Measurements from ENCODE around the gene KCNIP4.
A peak's percentile ranks its signal among the peaks of the same experiment; 100 is the strongest.
"Not testable (repeated sequence)": the region's sequence is repeated elsewhere in the genome, so short reads cannot be mapped to it uniquely, and the experiment has no call there.

KCNIP4 gene

DNA sequence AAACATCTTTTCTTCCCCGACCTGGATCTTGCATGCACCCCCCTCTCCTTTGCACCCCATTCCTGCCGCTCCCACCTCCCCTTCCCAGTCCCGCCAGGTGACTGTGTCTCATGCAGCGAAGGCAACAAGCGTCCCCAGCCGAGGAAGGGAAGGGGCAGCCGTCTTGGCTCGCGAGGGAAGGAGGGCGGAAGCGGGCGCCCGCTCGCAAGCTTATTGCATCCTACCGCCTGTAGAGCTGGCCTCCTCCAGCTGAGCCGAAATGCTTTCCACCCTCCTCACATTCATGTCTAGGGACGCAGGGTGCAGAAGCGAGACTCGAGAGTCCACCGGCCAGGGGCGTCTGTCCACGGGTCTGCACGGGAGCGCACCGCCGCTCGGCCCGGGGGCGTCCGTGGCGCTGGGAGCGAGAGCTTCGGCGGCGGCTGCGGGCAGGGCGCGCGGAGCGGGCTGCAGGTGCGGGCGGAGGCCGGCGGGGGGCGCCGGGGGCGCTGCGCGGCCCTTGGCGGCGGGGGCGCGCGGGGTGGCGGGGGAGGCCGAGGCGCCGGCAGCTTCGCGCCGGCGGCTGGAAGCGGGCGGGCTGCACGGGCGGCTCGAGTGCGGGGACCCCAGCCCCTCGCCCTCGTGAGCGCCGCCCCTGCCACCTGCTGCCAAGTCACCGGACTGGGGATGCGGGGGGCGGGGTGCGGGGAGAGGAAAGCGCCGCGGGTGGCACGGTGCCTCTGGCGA is at the start of gene KCNIP4:
Gene KCNIP4 (minus strand): TSS at position 426 of the 726 bp plus-strand sequence.
- DNase-seq (ENCODE audit: low spot score): no peak

DNA sequence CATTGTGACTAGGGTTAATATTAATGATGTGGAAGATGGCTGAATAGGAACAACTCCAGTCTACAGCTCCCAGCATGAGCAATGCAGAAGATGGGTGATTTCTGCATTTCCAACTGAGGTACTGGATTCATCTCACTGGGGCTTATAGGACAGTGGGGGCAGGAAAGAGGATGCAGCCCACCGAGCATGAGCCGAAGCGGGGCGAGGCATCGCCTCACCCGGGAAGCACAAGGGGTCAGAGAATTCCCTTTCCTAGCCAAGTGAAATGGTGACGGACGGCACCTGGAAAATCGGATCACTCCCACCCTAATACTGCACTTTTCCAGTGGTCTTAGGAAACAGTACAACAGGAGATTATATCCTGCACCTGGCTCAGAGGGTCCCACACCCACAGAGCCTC is 48.0 kb upstream of the KCNIP4 start:
- DNase-seq (ENCODE audit: low spot score): not testable (repeated sequence)

DNA sequence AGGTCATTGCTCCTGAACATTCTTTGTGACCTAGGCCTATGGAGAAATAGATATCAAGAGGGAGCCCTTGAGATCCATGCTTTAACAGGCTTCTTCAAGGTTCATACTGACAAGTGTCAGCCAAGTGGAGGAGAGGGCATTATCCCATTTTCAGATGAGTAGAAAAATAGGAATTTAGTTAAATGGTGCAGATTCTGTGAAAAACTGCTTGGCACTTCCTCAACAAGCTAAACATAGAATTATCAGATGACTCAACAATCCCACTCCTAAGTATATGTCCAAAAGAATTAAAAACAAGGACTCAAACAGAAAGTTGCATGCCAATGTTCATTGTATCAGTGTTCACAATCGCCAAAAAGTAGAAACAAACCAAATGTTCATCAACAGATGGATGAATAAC is 43.8 kb upstream of the KCNIP4 start:
- no peak for DNase-seq (ENCODE audit: low spot score)

DNA sequence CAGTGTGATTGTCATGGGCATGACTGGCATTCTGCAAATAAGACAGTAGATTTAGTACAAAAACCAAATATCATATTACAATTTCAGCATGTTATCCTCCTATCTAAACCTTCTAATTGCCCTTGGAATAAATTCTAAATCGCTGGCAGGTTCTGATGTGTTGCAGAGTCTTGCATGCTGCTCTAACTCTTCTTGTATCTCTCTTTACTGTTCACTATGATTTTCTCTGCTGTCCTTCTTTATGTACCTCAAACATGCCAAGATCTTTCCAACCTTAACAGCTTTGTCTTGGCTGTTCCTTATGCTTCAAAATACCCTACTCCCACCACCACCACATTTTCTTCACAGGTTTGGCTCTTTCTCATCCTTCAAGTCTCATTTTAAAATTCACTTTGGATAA is 43.0 kb upstream of the KCNIP4 start:
- no peak for DNase-seq (ENCODE audit: low spot score)

DNA sequence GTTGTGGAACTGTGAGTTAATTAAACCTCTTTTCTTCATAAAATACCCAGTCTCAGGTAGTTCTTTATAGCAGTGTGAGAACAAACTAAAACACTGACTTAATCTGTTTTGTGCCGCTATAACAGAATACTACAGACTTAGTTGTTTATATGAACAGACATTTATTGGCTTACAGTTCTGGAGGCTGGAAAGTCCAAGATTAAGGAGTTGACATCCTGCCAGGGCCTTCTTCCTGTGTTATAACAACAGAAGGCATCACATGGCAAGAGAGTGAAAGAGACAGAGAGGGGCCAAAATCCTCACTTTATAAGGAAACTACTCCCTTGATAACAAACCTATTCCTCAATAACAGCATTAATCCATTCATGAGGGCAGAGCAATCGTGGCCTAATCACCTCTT is 42.5 kb upstream of the KCNIP4 start:
- DNase-seq (ENCODE audit: low spot score): no peak

DNA sequence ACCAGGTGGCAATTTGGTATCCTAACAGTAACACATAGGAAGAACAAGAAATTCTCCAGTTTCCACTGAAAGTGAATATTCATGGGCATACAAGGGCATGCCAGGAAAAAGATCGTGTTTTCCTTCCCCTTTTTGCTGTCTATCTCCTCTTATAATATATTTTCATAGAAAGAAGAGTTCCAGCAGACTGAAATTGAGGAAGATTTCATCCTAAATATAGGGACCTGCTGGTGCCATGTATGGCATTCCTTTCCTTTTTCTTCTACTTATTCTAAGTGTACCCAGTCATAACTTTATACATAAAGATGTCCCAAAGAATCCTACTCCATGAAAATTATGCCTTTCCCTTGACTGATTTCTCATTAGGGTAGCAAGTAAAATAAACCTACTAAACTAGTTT is 40.8 kb upstream of the KCNIP4 start:
- no peak for DNase-seq (ENCODE audit: low spot score)

DNA sequence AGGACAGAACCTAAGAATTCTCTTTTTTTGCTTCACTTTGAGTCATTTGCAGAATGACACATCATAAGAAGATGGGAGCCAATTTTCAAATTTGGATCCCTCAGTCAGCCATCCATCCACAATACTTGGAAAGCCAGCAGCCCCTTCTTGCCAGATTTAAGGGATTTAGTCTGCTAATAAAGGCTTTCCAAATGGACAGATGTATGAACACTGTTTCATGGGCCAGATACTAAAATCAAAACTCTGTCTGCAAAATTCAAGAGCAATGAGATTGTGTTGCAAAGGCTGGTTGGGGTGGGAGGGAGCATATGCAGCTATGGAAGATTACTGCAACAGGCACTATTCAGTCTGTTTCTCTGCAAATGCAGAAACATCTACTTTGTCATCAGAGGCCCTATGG is 37.7 kb upstream of the KCNIP4 start:
- DNase-seq (ENCODE audit: low spot score): peak; percentile 7

DNA sequence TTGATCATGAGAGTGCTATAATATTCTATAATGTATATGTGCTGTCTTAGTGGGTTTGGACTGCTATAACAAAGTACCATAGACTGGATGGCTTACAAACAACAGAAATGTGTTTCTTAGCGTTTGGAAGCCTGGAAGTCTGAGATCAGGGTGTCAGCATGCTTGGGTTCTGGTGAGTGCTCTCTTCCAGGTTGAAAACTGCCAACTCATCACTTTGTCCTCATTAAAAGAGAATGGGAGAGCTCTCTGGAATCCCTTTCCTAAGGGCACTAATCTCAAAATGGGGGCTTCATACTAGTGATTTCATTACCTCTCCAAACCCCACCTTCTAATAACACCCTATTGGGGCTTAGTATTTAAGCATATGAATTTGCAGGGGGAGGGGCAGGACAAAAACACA is 33.5 kb upstream of the KCNIP4 start:
- DNase-seq (ENCODE audit: low spot score): no peak

DNA sequence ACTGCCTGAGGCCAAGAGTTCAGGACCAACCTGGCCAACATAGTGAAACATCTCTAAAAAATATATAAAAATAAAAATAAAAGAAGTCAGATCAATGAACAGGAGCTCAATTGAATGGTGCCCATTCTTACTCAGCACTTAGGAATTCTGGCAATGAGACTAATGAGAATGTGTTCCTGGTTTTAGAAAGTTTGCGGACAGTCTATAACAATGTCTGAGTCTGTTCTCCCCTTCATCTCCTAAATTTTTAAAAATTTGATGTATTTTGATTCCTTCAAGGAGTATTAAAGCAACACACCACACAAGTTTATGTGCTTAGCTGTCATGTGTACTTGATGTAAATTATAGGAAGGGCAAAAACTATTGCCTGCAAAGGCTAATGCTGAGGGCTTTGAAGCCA is 30.6 kb upstream of the KCNIP4 start:
- DNase-seq (ENCODE audit: low spot score): no peak

DNA sequence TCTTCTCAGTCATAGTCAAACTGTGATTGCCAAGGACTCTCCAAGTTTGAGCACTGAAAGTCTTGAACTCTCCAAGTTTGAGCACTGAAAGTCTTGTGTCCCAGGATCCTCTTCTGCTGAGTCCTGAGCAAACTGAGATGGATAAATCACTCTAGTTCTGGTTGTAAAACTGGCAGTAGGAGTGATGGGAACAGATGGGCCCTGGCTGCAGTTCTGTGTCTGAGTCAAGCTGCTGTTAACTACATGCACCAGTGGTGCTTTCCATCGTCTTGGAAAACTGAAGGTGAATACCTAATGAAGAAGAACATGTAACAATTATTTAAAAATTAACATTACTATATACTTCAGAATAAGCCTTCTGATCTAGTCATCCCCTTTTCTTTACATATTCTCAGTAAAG is 27.6 kb upstream of the KCNIP4 start:
- DNase-seq (ENCODE audit: low spot score): no peak

DNA sequence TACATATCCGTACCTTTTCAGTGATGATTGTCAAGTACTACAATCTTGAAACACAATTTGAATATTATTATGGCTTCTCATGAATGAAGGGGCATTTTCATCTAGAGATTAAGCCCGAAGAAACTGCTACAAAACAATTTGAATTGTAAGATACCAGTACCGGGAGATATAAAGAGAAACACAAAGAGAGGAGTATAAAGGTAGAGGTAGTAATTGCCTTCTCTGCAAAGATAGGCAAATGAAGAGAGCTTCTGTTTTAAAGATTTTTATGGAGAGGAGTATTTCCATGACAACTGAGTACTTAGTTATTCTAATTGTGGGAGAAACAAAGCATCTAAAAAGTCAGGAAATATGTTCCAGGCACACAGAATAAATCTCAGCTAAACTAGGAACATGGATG is 25.3 kb upstream of the KCNIP4 start:
- no peak for DNase-seq (ENCODE audit: low spot score)

DNA sequence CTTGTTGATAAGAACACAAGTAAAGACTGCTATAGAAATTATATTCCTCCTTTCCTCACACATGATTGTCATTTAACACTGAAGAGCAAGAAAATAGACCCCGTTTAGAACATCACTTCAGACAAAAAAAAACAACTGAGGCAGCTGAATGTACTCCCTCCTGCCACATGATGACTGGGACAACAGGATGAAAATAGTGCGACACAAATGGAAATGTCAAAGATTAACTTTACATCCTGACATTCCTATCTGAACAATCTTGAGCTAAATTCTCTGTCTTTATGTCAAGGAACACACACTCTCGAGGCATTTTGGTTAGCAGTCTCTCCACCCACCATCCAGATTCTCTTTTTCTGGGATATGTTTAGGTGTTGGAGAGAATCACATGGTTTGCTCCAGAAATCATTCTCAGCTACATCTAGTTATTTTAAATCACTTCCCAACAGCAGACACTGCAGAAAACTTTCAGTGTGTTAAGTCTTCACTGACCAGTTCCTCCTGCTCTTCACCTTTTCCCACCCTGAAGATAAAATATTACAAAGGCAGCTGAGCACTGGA is 16.3 kb upstream of the KCNIP4 start:
- DNase-seq (ENCODE audit: low spot score): no peak

DNA sequence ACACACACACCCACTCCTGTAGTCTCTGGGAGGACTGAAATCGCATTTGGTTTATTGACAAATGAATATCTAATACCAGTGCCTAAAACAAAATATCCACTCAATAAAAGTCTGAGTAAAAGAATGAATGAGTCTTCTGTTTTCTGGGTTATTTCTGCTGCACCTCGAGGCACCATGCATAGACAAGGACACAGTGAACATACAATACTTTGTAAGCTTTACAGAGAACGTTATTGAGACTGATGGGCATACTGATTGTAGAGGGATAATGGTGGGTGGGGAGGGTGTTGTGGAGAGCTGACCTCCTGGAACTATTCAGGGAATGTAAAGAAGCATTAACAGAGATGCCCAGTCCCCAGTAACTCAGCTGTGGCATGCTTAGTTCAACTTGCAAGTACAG is 14.1 kb upstream of the KCNIP4 start:
- DNase-seq (ENCODE audit: low spot score): no peak

DNA sequence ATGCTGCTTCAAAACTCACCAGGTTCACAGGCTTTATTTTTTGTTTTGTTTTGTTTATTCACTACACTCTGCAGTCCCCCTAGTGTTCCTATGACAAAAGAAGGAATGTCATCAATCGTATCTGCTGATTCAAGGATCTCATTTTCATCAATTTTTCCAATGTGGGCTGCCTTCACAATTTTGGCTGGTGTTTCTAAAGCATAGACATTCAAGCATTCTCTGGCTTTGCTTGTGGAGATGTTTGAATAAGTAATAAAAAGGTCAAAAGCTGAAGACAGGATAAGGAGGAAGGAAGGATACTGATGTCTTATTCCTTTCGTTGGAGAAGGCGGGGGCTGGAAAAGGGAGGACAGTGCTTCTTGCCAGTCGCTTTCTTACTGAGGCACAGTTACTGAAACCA is 12.2 kb upstream of the KCNIP4 start:
- DNase-seq (ENCODE audit: low spot score): no peak

DNA sequence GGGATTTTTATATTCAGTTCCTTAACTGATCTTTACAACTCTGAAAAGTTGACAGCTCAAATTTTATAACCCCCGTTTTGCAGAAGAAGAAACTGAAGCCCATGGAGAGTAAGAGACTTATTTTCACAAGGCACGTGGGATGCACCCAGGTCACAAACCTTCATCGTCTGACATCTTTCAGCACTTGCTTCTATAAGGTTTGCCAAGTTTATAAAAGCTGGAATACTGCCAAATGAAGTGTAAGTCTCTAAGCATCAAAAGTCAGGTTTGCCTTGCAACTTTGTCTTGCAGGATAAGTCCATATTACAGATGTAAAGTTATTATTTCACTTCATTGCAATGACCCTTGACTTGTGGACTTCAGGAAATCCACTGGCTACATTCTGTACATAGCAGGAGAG is 6.3 kb upstream of the KCNIP4 start:
- DNase-seq (ENCODE audit: low spot score): no peak

DNA sequence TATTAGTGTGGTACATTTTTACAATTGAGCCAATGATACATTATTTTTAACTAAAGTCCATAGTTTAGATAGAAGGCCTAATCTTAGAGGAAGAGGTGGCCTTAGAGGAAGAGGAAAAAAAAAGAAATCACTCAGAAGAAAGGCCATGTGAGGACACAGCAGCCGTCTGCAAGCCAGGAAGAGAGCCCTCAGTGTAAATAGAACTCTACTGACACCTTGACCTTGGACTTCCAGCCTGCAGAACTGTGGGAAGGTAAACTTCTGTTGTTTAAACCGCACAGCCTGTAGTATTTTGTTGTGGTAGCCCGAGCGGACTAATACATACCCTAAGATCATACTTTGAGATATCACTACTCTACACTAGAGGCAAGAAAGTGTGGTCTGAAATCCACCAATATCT is 5.1 kb upstream of the KCNIP4 start:
- no peak for DNase-seq (ENCODE audit: low spot score)

DNA sequence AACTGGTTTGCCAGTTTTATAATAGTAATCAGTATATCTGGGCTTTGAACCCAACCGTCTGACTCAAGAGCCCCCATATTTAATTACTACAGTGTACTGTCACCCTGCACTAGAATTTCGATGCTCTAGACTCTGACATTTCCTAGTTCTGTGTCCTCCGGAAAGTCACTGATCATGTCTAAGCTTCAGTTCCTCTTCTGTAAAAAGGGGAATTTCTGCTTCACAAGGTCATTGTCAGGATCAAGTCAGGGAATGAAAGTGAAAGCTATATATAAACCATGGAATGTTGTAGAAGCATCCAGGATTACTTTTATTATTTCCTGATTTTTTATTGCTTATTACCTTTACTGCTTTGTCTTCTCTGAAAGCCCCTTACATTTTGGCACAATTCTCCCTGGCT is 4.0 kb upstream of the KCNIP4 start:
- DNase-seq (ENCODE audit: low spot score): no peak

DNA sequence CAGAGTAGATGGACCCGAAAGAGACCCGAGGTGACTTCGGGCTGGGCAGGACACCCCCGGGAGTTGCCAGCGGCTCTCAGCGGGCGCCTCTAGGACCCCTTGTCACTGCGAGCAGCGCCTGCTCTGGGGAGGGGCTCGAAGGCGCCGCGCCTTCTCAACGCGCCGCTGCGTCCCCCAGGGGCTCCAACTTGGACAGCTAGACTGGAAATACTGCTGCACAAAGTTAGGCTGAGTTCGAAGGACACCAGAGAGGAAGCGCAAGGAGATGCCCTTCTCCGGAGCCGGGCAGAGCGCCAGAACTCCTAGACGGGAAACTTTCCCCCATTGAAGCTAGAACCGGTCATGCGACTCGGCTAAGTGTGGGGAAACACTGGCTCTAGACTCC is 493 bp upstream of the KCNIP4 start:
- no peak for DNase-seq (ENCODE audit: low spot score)

DNA sequence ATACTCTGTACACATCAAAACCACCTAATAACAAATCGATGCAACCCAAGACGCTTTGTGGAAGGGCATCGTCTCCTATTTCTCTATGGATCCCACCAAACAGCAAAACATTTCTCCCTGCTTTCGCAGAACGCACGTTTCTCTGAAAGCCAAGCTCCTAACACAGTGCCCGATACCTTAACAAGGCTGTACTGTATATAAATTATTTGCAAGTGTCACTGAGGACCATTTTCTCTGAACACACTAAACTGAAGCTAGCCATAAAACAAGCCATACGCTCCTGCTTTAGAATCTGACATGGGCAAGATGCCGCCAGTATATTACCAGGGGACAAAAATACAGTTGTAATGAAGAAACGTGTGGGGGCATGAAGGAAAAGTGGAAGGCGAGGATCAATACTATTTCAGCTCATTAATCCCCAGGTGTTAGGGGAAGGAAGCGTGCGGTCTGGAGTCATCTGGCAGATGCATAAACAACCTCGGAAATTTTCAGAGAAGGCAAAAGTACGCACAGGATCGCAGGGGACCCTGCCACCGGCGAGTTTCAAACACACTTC is 703 bp downstream of the KCNIP4 start:
- no peak for DNase-seq (ENCODE audit: low spot score)

DNA sequence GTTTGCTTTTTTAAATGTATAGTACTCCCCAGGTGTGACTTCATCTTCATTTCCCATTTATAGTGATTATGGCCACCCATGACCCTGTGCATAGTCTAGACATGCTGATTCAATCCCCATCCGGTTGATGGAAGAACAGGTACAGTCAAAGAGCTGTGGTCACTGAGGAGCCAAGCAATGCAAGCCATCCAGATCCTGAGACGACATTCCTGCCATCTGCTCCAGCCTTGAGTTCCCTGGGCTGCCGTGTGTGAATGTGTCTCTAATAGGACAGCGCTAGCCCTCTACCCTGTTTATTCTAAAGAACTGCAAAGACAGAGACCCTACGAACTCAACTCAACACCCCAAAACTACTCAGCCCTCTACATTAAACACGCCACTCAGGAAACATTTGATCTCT is 1.7 kb downstream of the KCNIP4 start:
- no peak for DNase-seq (ENCODE audit: low spot score)

DNA sequence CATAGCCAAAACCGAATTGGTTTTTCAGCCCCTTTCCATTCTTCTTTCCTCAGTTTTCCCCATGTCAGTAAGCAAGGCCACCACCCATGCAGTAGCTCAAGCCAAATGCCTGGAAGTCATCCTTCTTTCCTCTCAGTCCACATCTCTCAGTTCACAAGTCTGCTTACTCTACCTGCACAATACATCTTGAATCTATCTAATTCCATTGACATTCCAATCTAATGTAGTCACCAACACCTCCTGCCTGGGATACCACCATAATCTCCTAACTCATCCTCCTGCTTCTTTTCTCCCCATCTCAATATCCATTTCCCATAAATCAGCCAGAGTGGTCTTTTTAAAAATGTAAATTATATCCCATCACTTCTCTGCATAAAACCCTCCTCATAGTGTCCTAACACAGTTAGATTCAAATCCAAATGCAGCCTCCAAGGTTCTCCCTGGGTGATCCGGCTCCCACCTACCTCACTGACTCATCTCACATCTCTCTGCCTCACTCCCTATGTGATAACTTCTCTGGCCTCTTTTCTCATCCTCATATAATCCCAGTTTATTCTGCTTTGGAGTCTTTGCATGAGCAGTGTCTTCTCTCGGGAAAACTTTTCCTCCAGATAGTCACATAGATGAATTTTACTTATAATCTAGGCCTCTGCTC is 26.9 kb downstream of the KCNIP4 start:
- DNase-seq (ENCODE audit: low spot score): no peak

DNA sequence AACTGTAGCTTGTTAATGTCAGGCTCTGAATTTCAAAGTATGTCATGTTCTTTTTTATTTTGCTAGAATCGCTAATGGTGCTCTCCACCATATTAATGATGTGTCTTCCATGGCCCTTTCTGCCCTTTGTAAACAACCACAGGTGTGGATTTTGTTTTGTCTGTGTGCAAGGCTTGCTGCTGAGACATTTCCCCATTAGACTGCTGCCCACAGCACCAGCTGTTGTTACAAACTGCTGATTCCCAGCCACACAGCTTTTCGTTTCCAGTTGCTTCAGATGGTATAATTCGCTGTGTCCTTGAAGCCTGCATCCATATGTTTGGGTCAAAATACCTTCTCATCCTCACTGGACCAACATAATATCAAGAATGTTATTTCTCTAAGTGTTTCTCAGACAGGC is 32.8 kb downstream of the KCNIP4 start:
- peak; percentile 7 for DNase-seq (ENCODE audit: low spot score)

DNA sequence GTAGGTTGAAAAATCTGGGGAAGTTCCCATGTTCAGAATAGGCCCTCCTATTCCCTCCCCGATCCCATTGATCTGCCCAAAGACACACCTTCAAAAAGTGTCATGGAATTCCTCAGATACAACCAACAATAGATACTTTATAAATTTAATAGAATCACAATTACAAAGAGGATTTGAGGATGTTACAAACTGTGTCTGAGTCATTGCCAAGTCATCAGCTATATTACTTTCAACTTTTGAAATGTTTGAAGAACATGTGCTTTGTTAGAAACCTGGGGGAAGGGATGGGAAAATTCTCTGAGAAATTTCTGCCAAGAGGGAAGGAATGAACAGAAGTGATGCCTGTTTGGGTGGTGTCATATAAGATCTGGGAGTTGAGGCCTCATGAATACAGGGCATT is 46.7 kb downstream of the KCNIP4 start:
- no peak for DNase-seq (ENCODE audit: low spot score)

DNA sequence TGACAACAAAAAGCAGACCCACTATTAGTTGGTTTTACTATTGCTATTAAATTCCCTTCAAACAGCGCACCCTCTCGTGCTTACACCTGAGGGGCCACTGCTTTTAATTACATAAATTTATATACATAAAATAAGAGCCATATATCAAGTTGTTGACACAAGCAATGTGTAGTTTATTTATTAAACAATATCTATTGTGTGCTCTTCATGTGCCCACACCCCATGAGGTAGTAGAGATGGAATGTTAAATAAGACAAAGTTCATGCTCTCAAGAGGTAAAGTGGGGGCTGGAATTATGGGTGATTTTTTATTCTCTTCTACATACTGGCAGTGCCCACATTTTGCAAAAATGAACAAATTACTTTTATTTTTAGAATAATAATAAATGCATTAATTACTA is 47.3 kb downstream of the KCNIP4 start:
- no peak for DNase-seq (ENCODE audit: low spot score)
